ENCODE measurements around the gene PTPRM.

Gene PTPRM

DNA sequence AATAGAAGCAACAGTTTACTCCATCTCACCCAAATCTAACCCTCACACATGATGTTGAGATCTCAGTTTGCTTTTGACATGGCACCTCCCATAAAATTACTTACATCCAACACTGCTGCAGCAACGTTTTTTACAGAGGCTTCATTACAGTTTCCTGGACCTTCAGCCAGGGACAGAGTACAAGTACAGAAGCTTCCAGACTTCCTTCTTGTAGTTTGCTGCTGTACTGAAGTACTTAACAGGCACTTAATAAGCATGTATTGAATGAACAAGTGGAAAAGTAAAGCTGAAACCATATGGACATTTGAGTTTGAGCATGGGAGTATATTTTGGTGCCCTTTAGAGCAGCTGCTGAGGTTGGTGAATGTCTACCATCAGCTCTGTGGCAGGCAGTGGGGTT is 514.2 kb downstream of the PTPRM start:
- H2AFZ ChIP-seq (ENCODE audit: low read depth): no peak overlapping the region
- H3K4me2 ChIP-seq: no peak overlapping the region
- no peaks in the 10 kb centered on the region for H3K36me3 ChIP-seq (ENCODE audit: insufficient read depth)
- no peaks in the 10 kb centered on the region for H3K79me2 ChIP-seq (ENCODE audit: insufficient read depth, low read depth)
- no peak overlapping the region for H3K4me3 ChIP-seq (IDR thresholded peaks at IDR 0.05; ENCODE audit: insufficient read depth, low read depth, low read length)
- H4K20me1 ChIP-seq (ENCODE audit: insufficient read depth): no peaks in the 10 kb centered on the region
- H3K9ac ChIP-seq: no peak overlapping the region
- TF ChIP-seq, protein P1, sequence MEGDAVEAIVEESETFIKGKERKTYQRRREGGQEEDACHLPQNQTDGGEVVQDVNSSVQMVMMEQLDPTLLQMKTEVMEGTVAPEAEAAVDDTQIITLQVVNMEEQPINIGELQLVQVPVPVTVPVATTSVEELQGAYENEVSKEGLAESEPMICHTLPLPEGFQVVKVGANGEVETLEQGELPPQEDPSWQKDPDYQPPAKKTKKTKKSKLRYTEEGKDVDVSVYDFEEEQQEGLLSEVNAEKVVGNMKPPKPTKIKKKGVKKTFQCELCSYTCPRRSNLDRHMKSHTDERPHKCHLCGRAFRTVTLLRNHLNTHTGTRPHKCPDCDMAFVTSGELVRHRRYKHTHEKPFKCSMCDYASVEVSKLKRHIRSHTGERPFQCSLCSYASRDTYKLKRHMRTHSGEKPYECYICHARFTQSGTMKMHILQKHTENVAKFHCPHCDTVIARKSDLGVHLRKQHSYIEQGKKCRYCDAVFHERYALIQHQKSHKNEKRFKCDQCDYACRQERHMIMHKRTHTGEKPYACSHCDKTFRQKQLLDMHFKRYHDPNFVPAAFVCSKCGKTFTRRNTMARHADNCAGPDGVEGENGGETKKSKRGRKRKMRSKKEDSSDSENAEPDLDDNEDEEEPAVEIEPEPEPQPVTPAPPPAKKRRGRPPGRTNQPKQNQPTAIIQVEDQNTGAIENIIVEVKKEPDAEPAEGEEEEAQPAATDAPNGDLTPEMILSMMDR (conservative IDR thresholded peaks at IDR 0.05; ENCODE audit: low read depth, low read length): no peak
- no peaks in the 10 kb centered on the region for H3K27me3 ChIP-seq (ENCODE audit: insufficient read depth, low read depth)
- H3K4me1 ChIP-seq (ENCODE audit: low read depth, poor library complexity, severe bottlenecking): no peaks in the 10 kb centered on the region
- H3K27ac ChIP-seq: no peak overlapping the region

DNA sequence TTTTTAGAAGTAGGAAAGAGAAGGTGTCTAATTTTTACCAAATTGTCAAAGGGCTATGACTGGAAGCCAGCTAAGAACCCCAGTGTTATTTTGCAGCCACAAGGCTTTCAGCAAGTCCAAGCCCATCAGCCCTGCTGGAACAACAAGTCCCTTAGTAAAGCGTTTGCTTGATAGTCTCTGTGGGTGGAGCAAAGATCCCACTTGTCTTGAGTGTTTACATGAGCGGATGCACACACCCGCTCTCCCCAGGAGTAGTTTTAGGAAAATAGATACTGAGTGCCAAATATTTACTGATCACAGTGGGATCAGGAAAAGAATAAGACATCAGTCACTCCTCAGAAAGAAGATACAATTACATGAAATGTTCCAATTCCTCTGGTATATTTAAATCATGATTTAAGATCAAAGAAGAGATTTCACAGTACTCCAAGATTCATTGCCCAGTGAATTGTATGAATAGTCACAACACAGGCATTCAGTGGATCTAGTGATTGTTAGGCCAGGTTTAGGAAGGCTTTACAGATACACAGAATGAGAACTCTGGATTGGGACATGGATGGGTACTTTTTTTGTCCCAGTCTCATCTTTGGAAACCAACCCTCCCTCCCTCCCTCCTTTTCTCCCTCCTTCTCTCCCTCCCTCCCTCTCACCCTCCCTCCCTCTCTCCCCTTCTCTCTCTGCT is 514.9 kb downstream of the PTPRM start:
- H4K20me1 ChIP-seq (ENCODE audit: insufficient read depth): no peaks in the 10 kb centered on the region
- no peaks in the 10 kb centered on the region for H3K36me3 ChIP-seq (ENCODE audit: insufficient read depth)
- H3K79me2 ChIP-seq (ENCODE audit: insufficient read depth, low read depth): no peaks in the 10 kb centered on the region
- no peaks in the 10 kb centered on the region for H3K4me1 ChIP-seq (ENCODE audit: low read depth, poor library complexity, severe bottlenecking)
- H3K9ac ChIP-seq: no peak overlapping the region
- TF ChIP-seq, protein P1 (conservative IDR thresholded peaks at IDR 0.05; ENCODE audit: low read depth, low read length): no peak
- H3K27me3 ChIP-seq (ENCODE audit: insufficient read depth, low read depth): no peaks in the 10 kb centered on the region
- no peak overlapping the region for H3K4me2 ChIP-seq
- no peak overlapping the region for H3K27ac ChIP-seq
- no peak overlapping the region for H2AFZ ChIP-seq (ENCODE audit: low read depth)
- no peak overlapping the region for H3K4me3 ChIP-seq (IDR thresholded peaks at IDR 0.05; ENCODE audit: insufficient read depth, low read depth, low read length)

DNA sequence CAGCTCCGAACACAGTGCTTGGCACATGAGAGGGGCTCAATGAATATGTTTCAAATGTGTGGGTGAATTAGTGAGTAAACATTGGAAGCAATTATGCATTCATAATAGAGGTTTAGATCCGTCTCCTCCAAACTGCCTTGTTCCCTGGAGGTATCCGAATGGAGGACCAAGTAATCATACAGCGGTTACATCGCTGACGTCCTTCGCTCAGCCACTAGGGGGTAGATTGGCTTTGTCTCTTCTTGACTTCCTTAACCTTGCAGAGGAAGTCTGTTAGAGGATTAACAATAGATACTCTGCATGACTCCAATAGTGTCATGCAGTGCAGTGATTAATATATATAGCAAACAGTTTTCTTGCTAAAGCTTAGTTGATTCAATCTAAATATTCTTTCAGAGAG is 517.0 kb downstream of the PTPRM start:
- no peaks in the 10 kb centered on the region for H3K79me2 ChIP-seq (ENCODE audit: insufficient read depth, low read depth)
- H3K4me2 ChIP-seq: no peak overlapping the region
- no peaks in the 10 kb centered on the region for H4K20me1 ChIP-seq (ENCODE audit: insufficient read depth)
- H3K4me1 ChIP-seq (ENCODE audit: low read depth, poor library complexity, severe bottlenecking): no peaks in the 10 kb centered on the region
- no peak overlapping the region for H2AFZ ChIP-seq (ENCODE audit: low read depth)
- no peak overlapping the region for H3K4me3 ChIP-seq (IDR thresholded peaks at IDR 0.05; ENCODE audit: insufficient read depth, low read depth, low read length)
- no peaks in the 10 kb centered on the region for H3K36me3 ChIP-seq (ENCODE audit: insufficient read depth)
- TF ChIP-seq, protein P1 (conservative IDR thresholded peaks at IDR 0.05; ENCODE audit: low read depth, low read length): 0 out of 2 replicates have a peak, but pooled peaks have one; percentile 27
- H3K27me3 ChIP-seq (ENCODE audit: insufficient read depth, low read depth): no peaks in the 10 kb centered on the region
- no peak overlapping the region for H3K27ac ChIP-seq
- no peak overlapping the region for H3K9ac ChIP-seq

DNA sequence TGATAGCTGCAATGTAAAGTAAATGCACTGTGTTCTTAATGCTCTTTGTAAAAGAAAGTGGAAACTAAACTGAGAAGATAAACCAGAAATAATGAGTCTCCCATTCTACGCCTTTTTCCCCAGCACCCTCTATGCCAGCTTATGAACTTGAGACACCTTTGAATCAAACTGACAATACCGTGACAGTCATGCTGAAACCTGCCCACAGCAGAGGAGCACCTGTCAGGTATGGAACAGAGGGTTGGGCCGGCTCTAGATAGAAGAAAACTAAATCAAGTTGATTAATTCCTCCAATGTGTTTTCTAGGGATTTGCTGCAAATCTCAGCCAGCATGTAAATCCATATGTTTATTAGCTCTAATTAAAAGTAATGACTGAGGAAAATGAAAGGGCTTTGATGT is 521.5 kb downstream of the PTPRM start:
- Histone ChIP-seq H3K79me2 (ENCODE audit: insufficient read depth, low read depth) (no peaks in the 10 kb centered on the region), H3K4me1 (ENCODE audit: low read depth, poor library complexity, severe bottlenecking) (no peaks in the 10 kb centered on the region), H2AFZ (ENCODE audit: low read depth) (no peak overlapping the region), H4K20me1 (ENCODE audit: insufficient read depth) (no peaks in the 10 kb centered on the region), H3K27ac (no peak overlapping the region), H3K4me3 (IDR thresholded peaks at IDR 0.05; ENCODE audit: insufficient read depth, low read depth, low read length) (no peak overlapping the region), H3K4me2 (no peak overlapping the region), H3K9ac (no peak overlapping the region), H3K36me3 (ENCODE audit: insufficient read depth) (no peaks in the 10 kb centered on the region), H3K27me3 (ENCODE audit: insufficient read depth, low read depth) (no peaks in the 10 kb centered on the region)
- TF ChIP-seq, protein P1 (conservative IDR thresholded peaks at IDR 0.05; ENCODE audit: low read depth, low read length): no peak

Measured in KMS-11 (cell line).